ENCODE data around the gene ARL6IP4. TPM values are rescaled to one million over a fixed set of nuclear protein-coding genes. Genes with fewer than 3 reads are reported as not detected.

Gene ARL6IP4
- total RNA-seq, 1 donor from 2014 or later: 146 TPM

- Mint-ChIP-seq H3K9me3 (ENCODE audit: low read depth) (no peaks in the 10 kb centered on the region), H3K4me1 (ENCODE audit: low read depth) (peaks cover 22% of the 10 kb centered on the region), H3K4me3 (ENCODE audit: unreplicated experiment) (no peak overlapping the region), H3K27ac (ENCODE audit: unreplicated experiment) (no peak overlapping the region), H3K27me3 (ENCODE audit: low read depth) (no peaks in the 10 kb centered on the region), H3K36me3 (ENCODE audit: low read depth) (no peaks in the 10 kb centered on the region)
- no peak for TF ChIP-seq CTCF (IDR thresholded peaks at IDR 0.05)
- DNase-seq (ENCODE audit: low spot score): no peak
These were observed 7.6 kb downstream of the ARL6IP4 start for GRCh38 chr12:122988036-122988435.

- no peaks in the 10 kb centered on the region for H3K27me3 Mint-ChIP-seq (ENCODE audit: low read depth)
- no peak overlapping the region for H3K4me3 Mint-ChIP-seq (ENCODE audit: unreplicated experiment)
- no peak overlapping the region for H3K27ac Mint-ChIP-seq (ENCODE audit: unreplicated experiment)
- no peaks in the 10 kb centered on the region for H3K36me3 Mint-ChIP-seq (ENCODE audit: low read depth)
- TF ChIP-seq CTCF (IDR thresholded peaks at IDR 0.05): no peak
- H3K9me3 Mint-ChIP-seq (ENCODE audit: low read depth): no peaks in the 10 kb centered on the region
- no peak for DNase-seq (ENCODE audit: low spot score)
- H3K4me1 Mint-ChIP-seq (ENCODE audit: low read depth): peaks cover 16% of the 10 kb centered on the region
These were observed 8.2 kb downstream of the ARL6IP4 start for GRCh38 chr12:122988612-122989212.

- H3K27ac Mint-ChIP-seq (ENCODE audit: unreplicated experiment): no peak overlapping the region
- H3K9me3 Mint-ChIP-seq (ENCODE audit: low read depth): no peaks in the 10 kb centered on the region
- no peak for TF ChIP-seq CTCF (IDR thresholded peaks at IDR 0.05)
- DNase-seq (ENCODE audit: low spot score): no peak
- H3K36me3 Mint-ChIP-seq (ENCODE audit: low read depth): no peaks in the 10 kb centered on the region
- H3K4me1 Mint-ChIP-seq (ENCODE audit: low read depth): peaks cover 9% of the 10 kb centered on the region
- no peak overlapping the region for H3K4me3 Mint-ChIP-seq (ENCODE audit: unreplicated experiment)
- no peaks in the 10 kb centered on the region for H3K27me3 Mint-ChIP-seq (ENCODE audit: low read depth)
These were observed 8.9 kb downstream of the ARL6IP4 start for GRCh38 chr12:122989225-122989839.

GRCh38 chr12:122989874-122990419 lies 9.5 kb downstream of the ARL6IP4 start:
- Mint-ChIP-seq H3K4me1 (ENCODE audit: low read depth) (peaks cover 3% of the 10 kb centered on the region), H3K9me3 (ENCODE audit: low read depth) (no peaks in the 10 kb centered on the region), H3K27me3 (ENCODE audit: low read depth) (no peaks in the 10 kb centered on the region), H3K27ac (ENCODE audit: unreplicated experiment) (no peak overlapping the region), H3K4me3 (ENCODE audit: unreplicated experiment) (no peak overlapping the region), H3K36me3 (ENCODE audit: low read depth) (no peaks in the 10 kb centered on the region)
- DNase-seq (ENCODE audit: low spot score): no peak
- no peak for TF ChIP-seq CTCF (IDR thresholded peaks at IDR 0.05)

- Mint-ChIP-seq H3K4me3 (ENCODE audit: unreplicated experiment) (no peak overlapping the region), H3K27ac (ENCODE audit: unreplicated experiment) (no peak overlapping the region), H3K36me3 (ENCODE audit: low read depth) (no peaks in the 10 kb centered on the region), H3K4me1 (ENCODE audit: low read depth) (no peaks in the 10 kb centered on the region), H3K9me3 (ENCODE audit: low read depth) (no peaks in the 10 kb centered on the region), H3K27me3 (ENCODE audit: low read depth) (no peaks in the 10 kb centered on the region)
- DNase-seq (ENCODE audit: low spot score): no peak
- TF ChIP-seq CTCF (IDR thresholded peaks at IDR 0.05): no peak
These were observed 10.1 kb downstream of the ARL6IP4 start for GRCh38 chr12:122990561-122990960.
